H54 (cell line): Measurements from ENCODE around the gene ZNF138.
"Not testable (repeated sequence)": the region's sequence is repeated elsewhere in the genome, so short reads cannot be mapped to it uniquely, and the experiment has no call there.

Experiments
- DNase-seq: peaks from one replicate; pipeline ENCODE4 v3.0.0; 2011; ENCODE audit warnings: low spot score, mixed read lengths; ENCODE audit not compliant: insufficient read length
- FAIRE-seq: peaks from 3 replicates; lab custom pipeline; 2011; peaks lifted over from hg19 to GRCh38; lab: Jason Lieb, UNC
- POLR2A ChIP-seq: IDR thresholded peaks from 2 replicates; pipeline ENCODE4 v1.6.1; 2011; ENCODE audit warnings: low read depth, mild to moderate bottlenecking, low read length

Gene ZNF138

DNA sequence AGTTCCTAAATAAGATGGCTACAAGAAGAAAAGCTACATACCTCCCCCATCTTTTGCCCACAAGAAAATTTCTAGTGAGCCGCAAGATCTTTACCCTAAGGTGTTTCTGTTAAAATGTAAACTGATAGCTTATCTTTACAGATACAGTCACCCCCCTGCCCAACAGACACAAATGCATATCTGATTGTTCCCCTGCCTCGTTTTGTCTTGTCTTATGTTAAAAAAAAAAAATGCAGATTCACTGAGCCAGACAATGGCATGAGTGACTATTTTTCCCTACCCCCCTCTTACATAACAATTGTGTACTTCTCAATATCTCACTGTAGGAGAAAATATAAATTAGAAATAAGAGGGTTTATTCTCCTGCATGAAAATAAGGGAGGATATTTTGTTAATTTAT lies 8.5 kb downstream of the ZNF138 start:
- TF ChIP-seq POLR2A, result no peak
- no peak for FAIRE-seq
- DNase-seq, result no peak

DNA sequence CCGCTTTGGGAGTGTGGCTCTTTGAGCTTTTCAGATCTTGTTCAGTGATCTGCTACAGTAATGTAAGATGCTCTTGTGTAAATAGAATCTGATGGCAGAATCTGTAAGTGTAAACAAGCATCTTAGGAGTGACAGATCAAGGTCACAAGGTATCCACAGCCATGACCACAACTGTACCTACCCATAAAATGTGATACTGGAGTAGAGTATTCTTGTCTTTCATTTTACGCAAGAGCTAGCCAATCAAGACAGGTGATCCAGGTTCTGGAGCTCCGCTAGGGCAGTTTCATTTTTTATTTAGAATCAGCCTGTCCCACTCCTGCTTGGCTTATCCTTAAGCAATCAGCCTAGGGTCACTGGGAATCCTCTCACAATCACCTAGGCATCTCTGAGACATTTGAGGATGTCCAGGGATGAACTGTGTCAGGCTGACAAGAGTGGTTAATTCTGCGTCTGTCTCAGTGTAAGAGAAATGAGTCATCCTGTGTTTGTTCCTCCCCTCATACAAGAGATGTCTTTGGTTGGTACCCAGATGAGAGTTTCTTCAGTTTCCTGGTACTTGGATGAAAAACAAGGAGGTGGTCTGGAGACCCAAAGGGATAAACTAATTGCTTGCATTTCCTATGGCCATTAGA lies 13.6 kb downstream of the ZNF138 start:
- no peak for DNase-seq
- TF ChIP-seq POLR2A, result no peak
- peak; percentile 15 for FAIRE-seq

DNA sequence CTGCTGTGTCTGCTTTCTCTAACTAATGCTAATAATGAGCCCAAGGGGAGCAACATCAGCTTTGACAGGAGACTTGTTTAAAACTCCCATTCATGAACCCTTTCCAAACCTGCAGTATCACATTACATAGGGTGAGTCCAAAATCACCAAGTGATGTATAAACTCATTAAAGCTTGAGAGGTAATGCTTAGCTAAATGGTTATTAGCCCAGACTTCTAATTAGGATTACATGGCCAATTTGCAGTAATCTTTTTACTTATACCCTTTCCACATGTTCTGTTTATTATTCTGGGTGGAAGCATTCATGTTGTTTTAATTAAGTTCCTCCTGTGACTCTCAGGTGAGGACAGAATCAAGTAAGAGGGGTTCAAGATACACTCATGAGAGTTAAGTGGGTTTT lies 17.5 kb downstream of the ZNF138 start:
- DNase-seq (no peak), FAIRE-seq (no peak)
- no peak for TF ChIP-seq POLR2A

DNA sequence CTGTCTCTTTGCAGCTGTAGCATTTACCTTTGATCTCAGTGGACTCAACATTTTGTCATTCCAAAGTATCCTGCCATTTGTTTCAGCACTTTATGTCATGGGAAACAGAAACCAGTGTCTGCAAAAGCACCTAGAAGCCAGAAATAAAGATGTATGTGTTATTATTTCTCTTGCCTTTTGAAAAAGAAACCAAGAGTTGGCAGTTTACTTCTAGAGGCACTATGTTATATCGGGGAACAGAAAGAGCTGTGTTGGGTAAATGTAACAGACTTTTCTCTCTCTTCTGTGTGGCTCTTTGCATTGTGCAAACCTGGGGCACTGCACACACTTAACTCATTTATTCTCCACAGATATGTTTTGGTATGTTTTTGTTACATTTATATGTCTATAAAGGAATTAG lies 36.7 kb downstream of the ZNF138 start:
- no peak for DNase-seq
- no peak for TF ChIP-seq POLR2A
- no peak for FAIRE-seq

DNA sequence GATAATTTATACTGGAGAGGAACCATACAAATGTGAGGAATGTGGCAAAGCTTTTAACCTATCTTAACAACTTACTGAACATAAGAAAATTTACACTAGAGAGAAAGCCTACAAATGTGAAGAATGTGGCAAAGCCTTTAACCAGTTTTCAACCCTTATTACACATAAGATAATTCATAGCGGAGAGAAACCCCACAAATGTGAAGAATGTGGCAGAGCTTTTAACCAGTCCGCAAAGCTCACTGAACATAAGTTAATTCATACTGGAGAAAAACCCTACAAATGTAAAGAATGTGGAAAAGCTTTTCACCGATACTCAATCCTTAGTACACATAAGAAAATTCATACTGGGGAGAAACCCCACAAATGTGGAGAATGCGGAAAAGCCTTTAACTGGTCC lies 37.9 kb downstream of the ZNF138 start:
- FAIRE-seq (no peak), DNase-seq (no peak)
- no peak for TF ChIP-seq POLR2A

DNA sequence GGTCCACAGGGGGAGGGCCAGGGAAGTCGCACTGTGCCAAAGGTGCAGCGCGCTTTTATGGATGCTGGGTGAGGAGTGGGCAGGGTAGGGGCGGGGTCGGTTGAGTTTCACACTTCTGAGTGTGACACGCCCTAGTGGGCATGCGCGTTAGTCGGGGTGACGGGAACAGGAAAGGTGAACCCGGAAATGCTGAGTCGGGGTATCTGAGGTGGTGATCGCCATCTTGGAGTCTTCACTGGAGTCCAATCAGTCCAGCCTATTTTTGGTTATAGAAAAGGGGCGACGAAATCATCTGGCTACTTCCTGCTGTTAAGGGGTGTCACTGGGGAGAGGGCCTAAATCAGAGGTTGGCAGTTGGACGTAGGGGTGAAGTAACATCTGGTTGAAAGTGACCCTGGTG lies 40.8 kb downstream of the ZNF138 start:
- FAIRE-seq (no peak), DNase-seq (no peak)
- TF ChIP-seq POLR2A, result no peak

DNA sequence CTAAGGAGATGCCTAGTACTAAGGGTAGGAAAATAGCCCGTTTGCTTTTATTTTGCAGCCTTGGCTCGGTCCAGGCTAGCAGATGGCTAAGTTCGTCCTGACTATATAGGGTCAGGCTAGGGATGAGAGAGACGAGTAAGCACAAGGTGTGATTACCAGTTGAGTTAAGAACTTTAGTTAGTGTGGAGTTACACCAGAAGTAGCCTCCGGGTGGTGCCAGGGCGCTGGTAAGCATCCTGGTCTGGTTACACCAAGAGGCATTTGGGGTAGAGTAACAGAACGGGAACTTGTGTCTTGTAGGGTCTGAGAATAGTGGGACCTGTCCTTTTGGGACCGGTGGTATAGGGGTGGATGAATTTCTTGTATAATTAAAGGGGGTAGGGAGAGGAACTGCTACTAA lies 41.6 kb downstream of the ZNF138 start:
- DNase-seq, result not testable (repeated sequence)
- FAIRE-seq, result peak; percentile 84

DNA sequence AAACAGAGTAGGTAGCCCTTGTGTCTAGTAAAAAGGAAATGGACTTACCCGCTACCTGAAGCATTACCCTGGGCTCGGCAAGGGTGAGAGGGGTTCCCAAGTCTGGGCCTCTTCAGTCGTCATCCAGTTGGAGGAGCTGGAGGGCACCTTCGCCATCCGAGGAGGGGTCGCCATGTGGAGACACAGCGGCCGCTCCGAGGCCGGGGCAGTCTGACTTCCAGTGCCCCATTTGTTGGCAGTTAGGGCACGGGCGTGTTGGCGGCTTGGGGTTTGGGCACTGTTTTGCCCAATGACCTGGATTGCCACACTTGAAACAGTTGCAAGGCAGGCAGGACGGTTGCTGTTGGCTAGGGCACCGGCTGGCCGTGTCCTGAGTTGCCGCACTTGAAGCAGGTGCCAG lies 43.8 kb downstream of the ZNF138 start:
- DNase-seq, FAIRE-seq: not testable (repeated sequence)

DNA sequence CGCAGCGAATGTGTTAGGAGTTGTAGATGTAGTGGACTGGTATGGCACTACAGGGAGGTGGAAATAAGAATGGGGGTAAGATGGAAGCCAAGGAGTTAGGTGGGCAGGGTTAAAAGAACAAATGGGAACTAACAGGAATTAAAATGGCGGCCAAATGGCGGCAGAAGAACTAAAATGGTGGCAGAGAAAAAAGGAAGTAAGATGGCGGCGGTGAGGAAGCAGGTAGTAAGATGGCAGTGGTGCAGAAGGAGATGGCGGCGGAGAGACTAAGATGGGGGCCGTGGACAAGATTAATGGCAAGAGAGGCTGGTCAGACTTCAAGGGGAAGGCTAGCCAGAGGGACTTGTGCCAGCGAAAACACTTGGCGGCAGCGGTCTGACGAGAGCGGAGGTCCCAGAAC lies 44.5 kb downstream of the ZNF138 start:
- FAIRE-seq (no peak), DNase-seq (no peak)
- TF ChIP-seq POLR2A, result no peak

DNA sequence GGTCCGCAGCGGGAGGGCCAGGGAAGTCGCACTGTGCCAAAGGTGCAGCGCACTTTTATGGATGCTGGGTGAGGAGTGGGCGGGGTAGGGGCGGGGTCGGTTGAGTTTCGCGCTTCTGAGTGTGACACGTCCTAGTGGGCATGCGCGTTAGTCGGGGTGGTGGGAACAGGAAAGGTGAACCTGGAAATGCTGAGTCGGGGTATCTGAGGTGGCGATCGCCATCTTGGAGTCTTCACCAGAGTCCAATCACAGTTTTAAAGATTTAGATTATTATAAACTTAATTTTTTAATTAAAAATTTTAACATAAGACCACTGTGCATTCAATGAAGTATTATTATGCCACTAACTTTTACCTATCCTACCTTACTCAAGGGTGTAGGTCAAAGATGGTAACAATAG lies 45.7 kb downstream of the ZNF138 start:
- FAIRE-seq, result no peak

DNA sequence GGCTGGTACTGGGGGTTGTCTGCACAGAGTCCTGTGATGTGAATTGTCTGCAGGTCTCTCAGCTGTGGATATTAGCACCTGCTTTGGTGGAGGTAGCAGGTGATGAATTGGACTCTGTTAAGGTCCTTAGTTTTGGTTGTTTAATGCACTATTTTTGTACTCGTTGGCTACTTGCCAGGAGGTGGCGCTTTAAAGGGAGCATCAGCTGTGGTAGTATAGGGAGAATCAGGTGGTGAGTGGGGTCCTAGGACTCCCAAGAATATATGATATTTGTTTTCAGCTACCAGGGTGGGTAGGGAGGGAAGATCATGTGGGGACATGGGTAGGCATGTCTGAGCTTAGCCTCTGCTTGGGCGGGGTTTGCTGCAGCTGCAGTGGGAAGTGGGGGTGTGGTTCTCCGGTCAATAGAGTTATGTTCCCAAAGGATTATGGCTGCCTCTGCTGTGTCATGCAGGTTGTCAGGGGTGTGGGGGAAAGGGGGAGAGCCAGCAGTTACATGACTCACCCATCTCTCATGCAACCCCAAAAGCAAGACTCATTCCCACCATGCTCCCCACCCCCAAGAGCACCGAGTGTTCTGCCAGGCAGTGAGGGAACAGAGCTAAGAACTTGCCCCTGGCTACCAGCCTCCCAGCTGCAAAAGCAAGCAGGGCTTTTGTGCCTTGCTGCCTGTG lies 55.2 kb downstream of the ZNF138 start:
- DNase-seq (peak; percentile 55), FAIRE-seq (peak; percentile 92)
- no peak for TF ChIP-seq POLR2A

More for the DNA sequence above, 45.7 kb downstream of the ZNF138 start:
- no peak for TF ChIP-seq POLR2A
- DNase-seq, result no peak

DNA sequence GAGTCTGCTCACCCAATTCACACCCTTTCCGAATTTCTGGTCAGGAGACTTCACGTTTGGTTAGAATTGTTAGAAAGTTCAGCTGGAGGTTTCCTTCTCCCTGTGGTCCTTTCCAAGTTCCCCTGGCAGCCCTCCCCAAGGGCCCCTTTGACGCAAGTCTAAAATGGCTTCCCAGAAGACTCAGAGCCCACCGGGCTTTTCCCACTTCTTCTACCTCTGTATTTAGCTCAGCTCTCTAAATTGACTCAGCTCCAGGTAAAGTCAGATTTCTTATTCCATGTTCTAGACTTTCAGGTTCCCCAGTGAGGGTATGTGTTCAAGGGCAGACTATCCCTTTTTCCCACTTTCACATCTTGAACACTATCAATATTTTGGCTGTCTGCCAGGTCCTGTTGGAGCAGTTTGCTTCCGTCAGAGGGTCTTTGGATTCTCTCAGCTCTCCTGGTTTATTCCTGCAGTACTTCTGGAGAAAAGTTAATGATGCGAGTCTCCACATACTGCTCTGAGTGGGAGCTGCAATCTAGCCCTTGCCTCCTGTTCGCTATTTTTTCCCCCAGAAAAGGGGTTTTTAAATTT lies 55.8 kb downstream of the ZNF138 start:
- no peak for DNase-seq
- TF ChIP-seq POLR2A, result no peak
- no peak for FAIRE-seq

DNA sequence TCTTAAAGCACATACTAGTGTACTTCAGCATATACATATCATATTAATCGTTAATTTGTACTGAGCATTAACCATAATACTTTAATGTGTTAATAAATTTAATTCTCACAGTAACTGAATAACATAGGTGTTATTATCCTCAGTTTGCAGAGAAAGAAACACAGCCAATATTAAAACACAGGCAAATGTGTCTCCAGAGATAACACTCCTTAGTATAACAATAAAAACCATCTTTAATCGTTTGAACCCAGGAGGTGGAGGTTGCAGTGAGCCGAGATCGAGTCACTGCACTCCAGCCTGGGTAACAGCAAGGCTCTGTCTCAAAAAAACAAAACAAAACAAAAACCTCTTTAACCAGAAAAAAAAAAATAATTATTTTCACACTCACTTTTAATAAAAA lies 59.5 kb downstream of the ZNF138 start:
- FAIRE-seq (no peak), DNase-seq (no peak)
- no peak for TF ChIP-seq POLR2A

DNA sequence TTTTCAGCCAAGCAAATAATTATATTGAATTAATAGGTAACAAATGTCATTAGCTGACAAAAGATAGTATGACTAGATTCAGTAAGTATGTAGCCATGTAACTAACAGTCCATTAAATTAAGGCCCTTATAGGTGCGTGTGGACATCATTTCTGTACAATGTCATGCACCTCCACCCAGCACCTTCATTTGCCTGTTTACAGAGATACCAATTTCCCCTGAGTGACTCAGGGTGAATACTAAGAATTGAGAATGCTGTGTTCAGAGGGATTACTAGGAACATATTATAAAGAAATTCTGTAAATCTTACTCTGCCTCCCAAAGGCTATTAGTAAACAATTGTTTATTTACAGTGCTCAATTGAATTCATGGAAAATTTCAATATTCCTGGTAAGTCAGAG lies 60.7 kb downstream of the ZNF138 start:
- FAIRE-seq (no peak), DNase-seq (no peak)
- TF ChIP-seq POLR2A, result no peak

DNA sequence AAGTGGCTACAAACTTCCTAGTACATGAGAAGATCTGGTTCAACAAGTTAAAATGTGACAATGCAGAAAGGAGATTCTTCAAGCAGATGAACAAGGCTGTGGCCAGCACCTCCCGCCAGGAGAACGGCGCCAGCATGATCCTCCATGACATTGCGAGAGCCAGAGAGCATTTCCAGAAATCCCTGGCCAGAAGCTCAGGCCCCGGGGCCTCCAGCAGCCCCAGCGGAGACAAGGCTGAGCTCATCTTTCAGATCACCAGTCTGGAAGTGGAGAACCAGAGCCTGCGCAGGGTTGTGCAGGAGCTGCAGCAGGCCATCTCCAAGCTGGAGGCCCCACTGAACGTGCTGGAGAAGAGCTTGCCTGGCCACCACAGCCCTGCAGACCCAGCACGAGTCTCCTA lies 68.8 kb downstream of the ZNF138 start:
- TF ChIP-seq POLR2A, result no peak
- no peak for DNase-seq
- FAIRE-seq, result no peak

DNA sequence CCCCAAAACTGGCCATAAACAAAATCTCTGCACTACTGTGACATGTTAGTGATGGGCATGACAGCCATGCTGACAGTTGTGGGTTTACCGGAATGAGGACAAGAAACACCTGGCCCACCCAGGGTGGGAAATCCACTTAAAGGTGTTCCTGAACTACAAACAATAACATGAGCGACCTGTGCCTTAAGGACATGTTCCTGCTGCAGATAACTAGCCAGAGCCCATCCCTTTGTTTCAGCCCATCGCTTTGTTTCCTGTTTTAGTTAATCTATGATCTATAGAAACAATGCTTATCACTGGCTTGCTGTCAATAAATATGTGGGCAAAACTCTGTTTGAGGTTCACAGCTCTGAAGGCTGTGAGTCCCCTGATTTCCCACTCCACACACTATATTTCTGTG lies 69.3 kb downstream of the ZNF138 start:
- DNase-seq, FAIRE-seq: not testable (repeated sequence)
